MV-4-11 (cell line): Measurements from ENCODE around the gene SERPINB2.

ENCODE experiments used
- DNase-seq: peaks from one replicate; lab custom pipeline; 2025; lab: John Stamatoyannopoulos, UW

The SERPINB2 gene

GRCh38 chr18:63889626-63890025, 2.1 kb downstream of the SERPINB2 start:
- peak; percentile 91 for DNase-seq

- no peak for DNase-seq
These were observed 2.9 kb downstream of the SERPINB2 start for GRCh38 chr18:63890237-63890949.

GRCh38 chr18:63890950-63891304, 3.4 kb downstream of the SERPINB2 start:
- peak; percentile 80 for DNase-seq

GRCh38 chr18:63892566-63892965, 5.1 kb downstream of the SERPINB2 start:
- DNase-seq, result peak; percentile 82

- no peak for DNase-seq
These were observed 6.7 kb downstream of the SERPINB2 start for GRCh38 chr18:63894106-63894772.

GRCh38 chr18:63895190-63895589, 7.7 kb downstream of the SERPINB2 start:
- DNase-seq, result peak; percentile 45

- no peak for DNase-seq
These were observed 9.6 kb downstream of the SERPINB2 start for GRCh38 chr18:63897072-63897471.

- no peak for DNase-seq
These were observed 11.7 kb downstream of the SERPINB2 start for GRCh38 chr18:63899206-63899605.

GRCh38 chr18:63903851-63904570, 16.5 kb downstream of the SERPINB2 start:
- DNase-seq, result no peak

- DNase-seq, result no peak
These were observed 17.2 kb downstream of the SERPINB2 start for GRCh38 chr18:63904694-63905093.

- DNase-seq, result peak; percentile 11
These were observed 17.9 kb downstream of the SERPINB2 start for GRCh38 chr18:63905361-63905760.

GRCh38 chr18:63906056-63906455, 18.6 kb downstream of the SERPINB2 start:
- no peak for DNase-seq

- peak; percentile 58 for DNase-seq
These were observed 20.2 kb downstream of the SERPINB2 start, which contains the start of gene SERPINB10 for GRCh38 chr18:63907664-63908063. SERPINB10 (plus strand) TSS chr18:63907958; CDS start chr18:63915511, 7,553 bp downstream.

GRCh38 chr18:63908858-63909257, 21.4 kb downstream of the SERPINB2 start:
- DNase-seq, result no peak

- DNase-seq, result no peak
These were observed 22.4 kb downstream of the SERPINB2 start for GRCh38 chr18:63909870-63910269.

GRCh38 chr18:63917817-63918216, 30.3 kb downstream of the SERPINB2 start:
- DNase-seq, result peak; percentile 12

GRCh38 chr18:63922049-63922448, 34.5 kb downstream of the SERPINB2 start:
- no peak for DNase-seq

GRCh38 chr18:63924551-63924950, 37.0 kb downstream of the SERPINB2 start:
- no peak for DNase-seq

GRCh38 chr18:63928331-63928730, 40.8 kb downstream of the SERPINB2 start:
- peak; percentile 70 for DNase-seq

- peak; percentile 37 for DNase-seq
These were observed 41.9 kb downstream of the SERPINB2 start for GRCh38 chr18:63929369-63929768.

GRCh38 chr18:63930773-63931354, 43.4 kb downstream of the SERPINB2 start:
- DNase-seq, result peak; percentile 46

- peak; percentile 81 for DNase-seq
These were observed 48.8 kb downstream of the SERPINB2 start for GRCh38 chr18:63936156-63936931.
